IMR-90 (cell line): ENCODE results near the gene TGFA. TPM values are rescaled to one million over a fixed set of nuclear protein-coding genes. Genes with fewer than 3 reads are reported as not detected.

ENCODE experiments used
- ATAC-seq: fragments of 200-7000 bp; cut with Tn5 transposase; 2 replicates; pipeline ENCODE4 v1.9.1; 2020; ENCODE audit warnings: low read depth, mild to moderate bottlenecking, moderate library complexity
- BruUV-seq: library from RNA; stranded (reverse); fragments of 400-500 nt; replicated peaks from 2 replicates; lab custom pipeline; 2021; lab: Mats Ljungman, UMichigan
- CTCF ChIA-PET: fragments of 300-600 bp; formaldehyde crosslinking; extraction: SDS; loops from one replicate; lab custom pipeline; 2021; ENCODE audit warnings: antibody characterized with exemption; lab: Yijun Ruan, JAX
- POLR2A ChIA-PET: fragments of 300-600 bp; sonication (Branson Sonifier 250); formaldehyde crosslinking; loops from one replicate; lab custom pipeline; 2022; ENCODE audit warnings: antibody characterized with exemption; ENCODE audit not compliant: unreplicated experiment; lab: Charles Lee
- DNase-seq: peaks from one replicate; pipeline ENCODE4 v3.0.0; 2013
- H2AFZ ChIP-seq: replicated peaks from 2 replicates; pipeline ENCODE3; 2013; ENCODE audit warnings: low read length, mild to moderate bottlenecking; ENCODE audit not compliant: poor library complexity
- H2AK5ac ChIP-seq: 2 replicates; pipeline ENCODE4 v1.6.1; 2013; ENCODE audit warnings: low read depth, low read length, inconsistent platforms
- H2AK9ac ChIP-seq: replicated peaks from 2 replicates; pipeline ENCODE3; 2013; ENCODE audit warnings: mild to moderate bottlenecking, low read depth, low read length, moderate library complexity; ENCODE audit not compliant: poor library complexity
- H2BK120ac ChIP-seq: 2 replicates; pipeline ENCODE4 v1.6.1; 2013; ENCODE audit warnings: low read depth, low read length, inconsistent platforms
- H2BK15ac ChIP-seq: 3 replicates; pipeline ENCODE4 v1.6.1; 2013; ENCODE audit warnings: low read depth, low read length, inconsistent platforms
- H2BK20ac ChIP-seq: 2 replicates; pipeline ENCODE4 v1.6.1; 2013; ENCODE audit warnings: low read depth, mild to moderate bottlenecking, inconsistent platforms, low read length, moderate library complexity
- H2BK5ac ChIP-seq: 2 replicates; pipeline ENCODE4 v1.6.1; 2013; ENCODE audit warnings: mild to moderate bottlenecking, low read depth, low read length, inconsistent platforms; ENCODE audit not compliant: poor library complexity, severe bottlenecking
- H3K14ac ChIP-seq: replicated peaks from 2 replicates; pipeline ENCODE4 v1.6.1; 2013; ENCODE audit warnings: low read depth, low read length, inconsistent platforms
- H3K18ac ChIP-seq: 2 replicates; pipeline ENCODE4 v1.6.1; 2013; ENCODE audit warnings: low read depth, low read length, control low read depth
- H3K23ac ChIP-seq: 2 replicates; pipeline ENCODE4 v1.6.1; 2013; ENCODE audit warnings: low read depth, low read length, inconsistent platforms
- H3K27ac ChIP-seq: 2 replicates; pipeline ENCODE4 v1.5.1; 2013; ENCODE audit warnings: mild to moderate bottlenecking, control low read depth, low read length; ENCODE audit not compliant: insufficient read depth
- H3K27me3 ChIP-seq: 2 replicates; pipeline ENCODE4 v1.6.1; 2013; ENCODE audit warnings: low read length; ENCODE audit not compliant: control insufficient read depth, insufficient read depth
- H3K36me3 ChIP-seq: 2 replicates; pipeline ENCODE4 v1.6.1; 2013; ENCODE audit warnings: low read length, mixed read lengths; ENCODE audit not compliant: control insufficient read depth, insufficient read depth
- H3K4ac ChIP-seq: 2 replicates; pipeline ENCODE4 v1.6.1; 2013; ENCODE audit warnings: low read depth, low read length, inconsistent platforms
- H3K4me1 ChIP-seq: 2 replicates; pipeline ENCODE4 v1.6.1; 2013; ENCODE audit warnings: low read length, mixed read lengths; ENCODE audit not compliant: control insufficient read depth, insufficient read depth
- H3K4me2 ChIP-seq: 2 replicates; pipeline ENCODE4 v1.6.1; 2013; ENCODE audit warnings: low read depth, mild to moderate bottlenecking, control low read depth, low read length, moderate library complexity
- H3K4me3 ChIP-seq: 2 replicates; pipeline ENCODE4 v1.5.1; 2013; ENCODE audit warnings: low read depth, mild to moderate bottlenecking, control low read depth, low read length, moderate library complexity; ENCODE audit not compliant: insufficient read depth
- H3K56ac ChIP-seq: 2 replicates; pipeline ENCODE4 v1.6.1; 2013; ENCODE audit warnings: low read length, inconsistent platforms; ENCODE audit not compliant: insufficient read depth; ENCODE audit errors: extremely low read depth
- H3K79me1 ChIP-seq, 2 experiments: 2 replicates each; pipeline ENCODE4 v1.6.1; 2013; ENCODE audit warnings: low read length in 2 of 2, inconsistent platforms in 1 of 2, low read depth in 1 of 2
- H3K9ac ChIP-seq: 2 replicates; pipeline ENCODE4 v1.6.1; 2013; ENCODE audit warnings: low read depth, low read length, control low read depth
- H3K9me1 ChIP-seq: 2 replicates; pipeline ENCODE4 v1.6.1; 2013; ENCODE audit warnings: low read length, inconsistent platforms; ENCODE audit not compliant: insufficient read depth
- H3K9me3 ChIP-seq: 2 replicates; pipeline ENCODE4 v1.6.1; 2013; ENCODE audit warnings: low read length; ENCODE audit not compliant: control insufficient read depth, insufficient read depth
- H4K20me1 ChIP-seq: 2 replicates; pipeline ENCODE4 v1.6.1; 2013; ENCODE audit warnings: low read length, inconsistent platforms; ENCODE audit not compliant: insufficient read depth
- H4K5ac ChIP-seq: 2 replicates; pipeline ENCODE4 v1.6.1; 2013; ENCODE audit warnings: mild to moderate bottlenecking, low read depth, low read length, control low read depth
- H4K8ac ChIP-seq, 2 experiments: 2 replicates each; pipeline ENCODE4 v1.6.1; 2013; ENCODE audit warnings: low read depth in 2 of 2, low read length in 2 of 2, control low read depth in 1 of 2, inconsistent platforms in 1 of 2
- H4K91ac ChIP-seq: 2 replicates; pipeline ENCODE4 v1.6.1; 2013; ENCODE audit warnings: low read depth, low read length, inconsistent platforms; ENCODE audit not compliant: insufficient read depth
- dilution Hi-C: fragments of 300-500 bp; cut with HindIII; formaldehyde crosslinking; loops from one replicate; pipeline ENCODE4 v1.14.3; 2018; ENCODE audit warnings: low sequenced_read_pairs; ENCODE audit not compliant: unreplicated experiment
- in situ Hi-C: fragments of 300-500 bp; cut with MboI; formaldehyde crosslinking; loops from 3 replicates; pipeline ENCODE4 v1.14.3; 2019; ENCODE audit warnings: low sequenced_read_pairs, inconsistent platforms, mixed read lengths
- intact Hi-C: fragments of 100-400 bp; cut with micrococcal nuclease; formaldehyde crosslinking; loops from 2 replicates; pipeline ENCODE4 v1.10.0; 2022
- polyA plus RNA-seq, 3 experiments: library from polyadenylated mRNA; depleted of rRNA; stranded (reverse); fragments of >200 nt; gene quantifications; 2 replicates each; pipeline ENCODE4 v1.2.3, GENCODE V29; 2012; ENCODE audit warnings: low replicate concordance in 1 of 3
- total RNA-seq: library from RNA; depleted of rRNA; stranded (reverse); fragments of >200 nt; gene quantifications from 2 replicates; pipeline ENCODE4 v1.2.3, GENCODE V29; 2012
- TF ChIP-seq, protein P1 (sequence below): fragments of 150-350 bp; IDR thresholded peaks from 2 replicates; pipeline ENCODE4 v1.6.1; 2017; ENCODE audit warnings: mild to moderate bottlenecking, antibody characterized with exemption, low read length, low read depth

Gene TGFA
- total and polyA plus RNA-seq, 2 of the 4 experiments (the other 2 are of a cell fraction), result not detected

DNA sequence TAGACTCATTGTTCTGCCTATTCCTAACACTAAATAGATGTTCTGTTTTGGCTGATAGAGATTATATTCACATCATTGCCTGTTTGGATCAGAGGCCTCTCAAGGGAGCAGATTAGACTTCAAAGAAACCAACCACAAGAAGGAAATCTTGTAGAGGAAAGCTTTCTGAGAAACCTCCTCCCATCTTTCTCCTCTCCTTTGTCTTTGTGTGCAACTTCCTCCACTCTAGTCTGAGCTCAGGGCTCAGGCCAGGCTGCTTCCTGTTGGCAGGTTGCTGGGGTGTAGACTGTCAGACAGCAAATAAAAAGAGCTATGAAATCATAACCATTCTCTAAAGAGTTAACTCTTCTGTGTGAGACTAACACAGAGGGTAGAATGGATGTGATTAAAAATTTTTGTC lies 113.0 kb downstream of the TGFA start:
- Histone ChIP-seq H3K79me1 (no peaks in the 10 kb centered on the region), H4K5ac (no peak overlapping the region), H3K56ac (no peak overlapping the region), H3K23ac (no peak overlapping the region), H2BK15ac (no peak overlapping the region), H3K4me1 (no peaks in the 10 kb centered on the region), H3K27ac (no peak overlapping the region), H3K36me3 (no peaks in the 10 kb centered on the region), H3K9ac (no peak overlapping the region), H2BK20ac (no peak overlapping the region), H3K4ac (no peak overlapping the region), H3K18ac (no peak overlapping the region), H2BK5ac (no peak overlapping the region), H2AFZ (no peak overlapping the region), H4K8ac (no peak overlapping the region), H3K9me3 (no peaks in the 10 kb centered on the region), H3K4me2 (no peak overlapping the region), H3K9me1 (no peaks in the 10 kb centered on the region), H4K20me1 (no peaks in the 10 kb centered on the region), H4K91ac (no peak overlapping the region), H2AK9ac (no peak overlapping the region), H2BK120ac (no peak overlapping the region), H3K27me3 (0 out of 2 replicates have a peak, but pooled peaks cover 1% of the 10 kb centered on the region), H3K14ac (no peak overlapping the region), H3K4me3 (no peak overlapping the region), H2AK5ac (no peak overlapping the region)
- TF ChIP-seq, protein P1, sequence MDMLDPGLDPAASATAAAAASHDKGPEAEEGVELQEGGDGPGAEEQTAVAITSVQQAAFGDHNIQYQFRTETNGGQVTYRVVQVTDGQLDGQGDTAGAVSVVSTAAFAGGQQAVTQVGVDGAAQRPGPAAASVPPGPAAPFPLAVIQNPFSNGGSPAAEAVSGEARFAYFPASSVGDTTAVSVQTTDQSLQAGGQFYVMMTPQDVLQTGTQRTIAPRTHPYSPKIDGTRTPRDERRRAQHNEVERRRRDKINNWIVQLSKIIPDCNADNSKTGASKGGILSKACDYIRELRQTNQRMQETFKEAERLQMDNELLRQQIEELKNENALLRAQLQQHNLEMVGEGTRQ, result no peak
- ChIA-PET POLR2A (no interaction called here), CTCF (no interaction called here)
- in situ Hi-C loops, result no loop called here
- intact Hi-C loops, result no loop called here
- ATAC-seq, result no peak
- dilution Hi-C loops, result no loop called here
- no peak for DNase-seq
- no TSS peak for BruUV-seq
